ENCODE measurements around the gene PCTP. TPM values are rescaled to one million over a fixed set of nuclear protein-coding genes. Genes with fewer than 3 reads are reported as not detected.

The PCTP gene
- total RNA-seq, 1 experiment from 2014 or later = 17.3 TPM

DNA sequence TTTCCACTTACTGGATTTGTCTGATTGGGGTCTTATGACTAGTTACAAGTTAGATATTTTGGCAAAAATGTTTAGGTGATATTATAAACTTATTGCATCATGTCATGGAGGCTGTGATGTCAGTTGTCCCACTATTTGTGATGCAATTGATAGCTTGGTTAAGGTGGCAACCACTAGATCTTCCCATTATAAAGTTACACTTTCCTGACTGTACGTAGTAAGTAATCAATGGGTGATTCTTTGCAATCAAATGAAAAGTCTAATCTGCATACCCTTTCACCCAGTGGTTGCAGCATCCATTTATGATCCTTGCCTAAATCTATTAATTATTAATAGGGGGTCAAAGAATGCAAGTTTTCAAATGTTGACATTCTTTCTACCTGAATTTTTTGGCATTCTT lies 4.4 kb upstream of the PCTP start:
- Histone ChIP-seq H3K79me2 (ENCODE audit: low read depth) (peaks cover under 1% of the 10 kb centered on the region; the same call in 1 of the 2 replicates), H3K4me1 (replicated peaks; ENCODE audit: insufficient read depth) (peaks cover 21% of the 10 kb centered on the region), H2AFZ (no peak overlapping the region), H3K27ac (no peak overlapping the region), H3K36me3 (ENCODE audit: low read depth) (no peaks in the 10 kb centered on the region), H3F3A (ENCODE audit: insufficient read depth, low read depth) (peaks cover 15% of the 10 kb centered on the region; the same call in 1 of the 2 replicates), H3K9me3 (ENCODE audit: insufficient read depth, low read depth) (peaks cover 7% of the 10 kb centered on the region; the same call in 1 of the 2 replicates), H3K9me2 (ENCODE audit: insufficient read depth) (no peaks in the 10 kb centered on the region), H3K4me3 (no peak overlapping the region), H3K27me3 (ENCODE audit: insufficient read depth, low read depth) (no peaks in the 10 kb centered on the region), H3K4me2 (no peak overlapping the region), H4K20me1 (ENCODE audit: insufficient read depth) (no peaks in the 10 kb centered on the region)
- no peak for DNase-seq
- intact Hi-C loops (cut with micrococcal nuclease; ENCODE audit: unreplicated experiment) = no loop called here
- CTCF ChIA-PET = no interaction called here
- TF ChIP-seq EZH2 (IDR thresholded peaks at IDR 0.05; ENCODE audit: low read depth) = no peak
- TF ChIP-seq, protein P1, sequence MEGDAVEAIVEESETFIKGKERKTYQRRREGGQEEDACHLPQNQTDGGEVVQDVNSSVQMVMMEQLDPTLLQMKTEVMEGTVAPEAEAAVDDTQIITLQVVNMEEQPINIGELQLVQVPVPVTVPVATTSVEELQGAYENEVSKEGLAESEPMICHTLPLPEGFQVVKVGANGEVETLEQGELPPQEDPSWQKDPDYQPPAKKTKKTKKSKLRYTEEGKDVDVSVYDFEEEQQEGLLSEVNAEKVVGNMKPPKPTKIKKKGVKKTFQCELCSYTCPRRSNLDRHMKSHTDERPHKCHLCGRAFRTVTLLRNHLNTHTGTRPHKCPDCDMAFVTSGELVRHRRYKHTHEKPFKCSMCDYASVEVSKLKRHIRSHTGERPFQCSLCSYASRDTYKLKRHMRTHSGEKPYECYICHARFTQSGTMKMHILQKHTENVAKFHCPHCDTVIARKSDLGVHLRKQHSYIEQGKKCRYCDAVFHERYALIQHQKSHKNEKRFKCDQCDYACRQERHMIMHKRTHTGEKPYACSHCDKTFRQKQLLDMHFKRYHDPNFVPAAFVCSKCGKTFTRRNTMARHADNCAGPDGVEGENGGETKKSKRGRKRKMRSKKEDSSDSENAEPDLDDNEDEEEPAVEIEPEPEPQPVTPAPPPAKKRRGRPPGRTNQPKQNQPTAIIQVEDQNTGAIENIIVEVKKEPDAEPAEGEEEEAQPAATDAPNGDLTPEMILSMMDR (conservative IDR thresholded peaks at IDR 0.05) = no peak
- BruUV-seq (replicated peaks) = no TSS peak
- POLR2A ChIA-PET (ENCODE audit: unreplicated experiment) = no interaction called here

DNA sequence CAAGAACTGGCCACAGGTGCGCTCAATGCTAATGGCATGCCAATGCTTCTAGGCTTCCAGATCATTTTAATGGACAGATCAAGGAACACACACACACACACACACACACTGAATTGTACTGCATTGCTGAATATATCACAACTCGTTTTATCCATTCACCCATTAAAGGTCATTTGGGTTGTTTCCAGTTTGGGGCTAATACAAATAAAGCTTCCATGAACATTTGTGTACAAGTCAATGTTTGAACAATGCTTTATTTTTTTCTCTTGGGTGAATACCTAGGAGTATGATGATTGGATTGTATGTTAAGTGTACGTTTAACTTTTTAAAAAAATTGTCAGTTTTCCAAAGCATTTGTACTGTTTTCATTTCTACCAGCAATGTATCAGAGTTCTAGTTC lies 3.6 kb upstream of the PCTP start:
- H3K4me1 ChIP-seq (replicated peaks; ENCODE audit: insufficient read depth) = peaks cover 27% of the 10 kb centered on the region
- no peak for DNase-seq
- H3K4me3 ChIP-seq = no peak overlapping the region
- peaks cover 8% of the 10 kb centered on the region for H3K79me2 ChIP-seq (ENCODE audit: low read depth)
- no peaks in the 10 kb centered on the region for H3K27me3 ChIP-seq (ENCODE audit: insufficient read depth, low read depth)
- no peaks in the 10 kb centered on the region for H3K36me3 ChIP-seq (ENCODE audit: low read depth)
- peaks cover 7% of the 10 kb centered on the region; the same call in 1 of the 2 replicates for H3K9me3 ChIP-seq (ENCODE audit: insufficient read depth, low read depth)
- peaks cover 15% of the 10 kb centered on the region; the same call in 1 of the 2 replicates for H3F3A ChIP-seq (ENCODE audit: insufficient read depth, low read depth)
- no peaks in the 10 kb centered on the region for H3K9me2 ChIP-seq (ENCODE audit: insufficient read depth)
- no peaks in the 10 kb centered on the region for H4K20me1 ChIP-seq (ENCODE audit: insufficient read depth)
- intact Hi-C loops (cut with micrococcal nuclease; ENCODE audit: unreplicated experiment) = no loop called here
- POLR2A ChIA-PET (ENCODE audit: unreplicated experiment) = no interaction called here
- no TSS peak for BruUV-seq (replicated peaks)
- H2AFZ ChIP-seq = no peak overlapping the region
- CTCF ChIA-PET = no interaction called here
- H3K4me2 ChIP-seq = no peak overlapping the region
- H3K27ac ChIP-seq = no peak overlapping the region
- TF ChIP-seq EZH2 (IDR thresholded peaks at IDR 0.05; ENCODE audit: low read depth) = no peak
- TF ChIP-seq, protein P1 (conservative IDR thresholded peaks at IDR 0.05) = no peak

GRCh38 chr17:55748841-55749240 lies 2.0 kb upstream of the PCTP start:
- no peaks in the 10 kb centered on the region for H4K20me1 ChIP-seq (ENCODE audit: insufficient read depth)
- no peaks in the 10 kb centered on the region for H3K9me2 ChIP-seq (ENCODE audit: insufficient read depth)
- peaks cover 20% of the 10 kb centered on the region for H3K4me1 ChIP-seq (replicated peaks; ENCODE audit: insufficient read depth)
- H3K27ac ChIP-seq = no peak overlapping the region
- intact Hi-C loops (cut with micrococcal nuclease; ENCODE audit: unreplicated experiment) = no loop called here
- no TSS peak for BruUV-seq (replicated peaks)
- DNase-seq = no peak
- no peak overlapping the region for H2AFZ ChIP-seq
- H3K4me3 ChIP-seq = no peak overlapping the region
- ChIA-PET POLR2A (ENCODE audit: unreplicated experiment) (no interaction called here), CTCF (no interaction called here)
- no peaks in the 10 kb centered on the region for H3K27me3 ChIP-seq (ENCODE audit: insufficient read depth, low read depth)
- TF ChIP-seq, protein P1 (conservative IDR thresholded peaks at IDR 0.05) = no peak
- TF ChIP-seq EZH2 (IDR thresholded peaks at IDR 0.05; ENCODE audit: low read depth) = no peak
- no peak overlapping the region for H3K4me2 ChIP-seq
- H3K36me3 ChIP-seq (ENCODE audit: low read depth) = no peaks in the 10 kb centered on the region
- peaks cover 16% of the 10 kb centered on the region for H3K79me2 ChIP-seq (ENCODE audit: low read depth)
- peaks cover 15% of the 10 kb centered on the region; the same call in 1 of the 2 replicates for H3F3A ChIP-seq (ENCODE audit: insufficient read depth, low read depth)
- peaks cover 7% of the 10 kb centered on the region; the same call in 1 of the 2 replicates for H3K9me3 ChIP-seq (ENCODE audit: insufficient read depth, low read depth)

All from PC-9 (cell line).